Measurements from ENCODE around the gene REXO5. TPM values are rescaled to one million over a fixed set of nuclear protein-coding genes. Genes with fewer than 3 reads are reported as not detected.

Gene REXO5
- total and polyA plus RNA-seq, 4 donors, result 0.88 to 3.0 (median 1.6) TPM

DNA sequence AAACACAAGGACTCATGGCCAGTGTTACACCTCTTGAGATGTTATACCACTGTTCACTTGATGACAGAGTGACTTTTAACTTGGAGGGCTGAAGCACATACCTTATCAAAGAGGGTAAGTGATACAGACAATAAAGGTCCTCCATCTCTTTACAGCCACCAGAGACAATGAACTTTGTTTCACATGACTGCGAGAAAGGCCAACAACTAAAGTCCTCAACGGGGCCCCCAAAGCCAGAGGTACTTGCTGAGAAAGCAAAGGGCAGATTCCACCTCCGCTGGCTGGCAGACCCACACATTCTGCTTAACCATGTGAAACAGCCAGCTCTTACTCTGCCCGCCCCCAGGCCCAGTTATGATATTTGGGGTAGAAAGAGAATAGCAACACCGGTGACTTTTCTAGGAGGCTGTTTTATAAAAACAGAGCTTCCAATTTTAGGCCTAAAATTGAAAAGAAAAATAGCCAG is 72.4 kb downstream of the REXO5 start:
- ATAC-seq (ENCODE audit: low FRiP score) (no peak), DNase-seq (no peak)
- H3K27me3 ChIP-seq (ENCODE audit: control insufficient read depth in 1 of 2, insufficient read depth in 2 of 2, low read length in 1 of 2), result no peaks in the 10 kb centered on the region
- H3K4me1 ChIP-seq (ENCODE audit: control insufficient read depth in 1 of 2, insufficient read depth in 2 of 2, low read length in 2 of 2), result peaks cover 8 to 17% of the 10 kb centered on the region in 2 donors
- H3K9me3 ChIP-seq (ENCODE audit: control insufficient read depth, low read length), result no peaks in the 10 kb centered on the region
- H3K27ac ChIP-seq (ENCODE audit: low read depth in 1 of 2, low read length in 2 of 2), result peak overlapping the region; percentile 85 to 95
- H3K36me3 ChIP-seq (ENCODE audit: control insufficient read depth in 1 of 2, insufficient read depth in 2 of 2, low read length in 1 of 2), result no peaks in the 10 kb centered on the region
- intact Hi-C loops (cut with DNase I), result no loop called here
- no peak overlapping the region for H3K4me3 ChIP-seq (ENCODE audit: low read length in 2 of 2)
- 17 to 24% methylated on average over 5 of the region's 5 CpGs for WGBS, 2 donors

DNA sequence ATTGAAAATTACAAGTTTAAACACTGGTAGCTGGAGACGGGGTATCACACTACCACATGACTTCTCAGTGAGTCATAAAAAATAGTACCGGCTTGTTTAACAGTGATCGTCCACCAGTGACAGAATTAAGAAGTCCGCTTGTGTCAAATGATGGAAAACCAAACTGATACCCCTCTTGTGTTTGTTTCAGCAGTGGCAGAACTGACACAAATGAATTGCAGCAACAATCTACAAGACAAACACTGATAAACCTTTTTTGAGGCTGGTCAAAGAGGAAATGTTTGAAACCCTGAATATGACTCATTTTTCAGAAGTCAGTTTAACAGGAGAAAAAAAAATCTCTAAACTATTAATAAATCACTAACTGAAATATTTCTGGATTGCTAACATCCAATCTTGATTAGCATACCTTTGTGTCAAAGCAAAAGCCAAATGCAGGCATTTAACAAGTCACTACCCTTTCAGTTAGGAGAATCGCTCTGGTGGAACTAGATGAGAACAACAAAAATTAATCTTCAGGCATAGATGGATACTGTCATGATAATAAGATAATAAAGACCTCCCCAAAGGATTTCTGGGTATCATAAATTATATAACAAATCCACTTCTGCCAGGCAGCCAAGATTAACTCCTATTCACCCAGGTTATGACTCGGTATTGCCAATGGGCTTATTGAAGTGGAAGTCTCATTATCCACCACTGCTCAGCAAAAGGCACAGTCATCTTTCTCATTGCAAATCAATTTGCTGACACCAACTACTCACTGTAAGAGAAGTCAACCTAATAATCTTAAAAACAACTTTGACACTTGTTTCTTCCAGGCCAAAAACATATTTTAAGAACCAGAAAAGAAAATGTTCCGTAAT is 73.1 kb downstream of the REXO5 start:
- intact Hi-C loops (cut with DNase I), result no loop called here
- no peaks in the 10 kb centered on the region for H3K36me3 ChIP-seq (ENCODE audit: control insufficient read depth in 1 of 2, insufficient read depth in 2 of 2, low read length in 1 of 2)
- WGBS, 2 donors, result 8% methylated on average over 7 of the region's 7 CpGs
- peaks cover 6 to 15% of the 10 kb centered on the region in 2 donors for H3K4me1 ChIP-seq (ENCODE audit: control insufficient read depth in 1 of 2, insufficient read depth in 2 of 2, low read length in 2 of 2)
- ATAC-seq (ENCODE audit: low FRiP score) (peak; percentile 72), DNase-seq (no peak)
- H3K9me3 ChIP-seq (ENCODE audit: control insufficient read depth, low read length), result no peaks in the 10 kb centered on the region
- no peaks in the 10 kb centered on the region for H3K27me3 ChIP-seq (ENCODE audit: control insufficient read depth in 1 of 2, insufficient read depth in 2 of 2, low read length in 1 of 2)
- H3K27ac ChIP-seq (ENCODE audit: low read depth in 1 of 2, low read length in 2 of 2), result peak overlapping the region; percentile 86 to 95
- peak overlapping the region in 1 of 2 donors; percentile 26 for H3K4me3 ChIP-seq (ENCODE audit: low read length in 2 of 2)

DNA sequence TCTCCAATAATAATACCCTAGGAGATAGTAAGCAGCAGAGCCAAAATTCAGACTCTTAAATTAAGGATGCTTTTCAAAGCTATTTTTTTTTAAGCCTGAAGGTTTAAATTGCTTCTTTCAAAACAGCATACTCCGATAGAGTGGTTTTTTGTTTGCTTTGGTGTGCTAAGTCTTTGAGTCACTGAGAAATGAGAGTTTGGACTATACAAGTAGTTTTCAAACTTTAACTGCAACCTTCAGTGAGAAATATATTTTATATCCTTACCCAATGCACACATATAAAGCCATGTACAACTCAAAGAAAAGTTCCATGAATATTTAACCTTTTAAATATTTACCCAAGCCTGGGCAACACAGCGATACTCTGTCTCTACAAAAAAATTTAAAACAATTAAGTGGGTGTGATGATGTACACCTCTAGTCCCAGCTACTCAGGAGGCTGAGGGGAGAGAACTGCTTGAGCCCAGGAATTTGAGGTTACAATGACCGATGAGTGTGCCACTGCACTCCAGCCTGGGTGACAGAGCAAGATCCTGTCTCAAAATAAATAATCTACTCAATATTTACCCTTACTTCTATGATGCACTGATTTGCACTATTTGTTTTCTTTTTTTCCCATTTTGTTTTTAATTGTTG is 74.7 kb downstream of the REXO5 start:
- 14 to 17% methylated on average over 3 of the region's 3 CpGs for WGBS, 2 donors
- no peak for ATAC-seq (ENCODE audit: low FRiP score)
- Histone ChIP-seq H3K27me3 (ENCODE audit: control insufficient read depth in 1 of 2, insufficient read depth in 2 of 2, low read length in 1 of 2) (no peaks in the 10 kb centered on the region), H3K36me3 (ENCODE audit: control insufficient read depth in 1 of 2, insufficient read depth in 2 of 2, low read length in 1 of 2) (no peaks in the 10 kb centered on the region), H3K4me3 (ENCODE audit: low read length in 2 of 2) (no peak overlapping the region), H3K9me3 (ENCODE audit: control insufficient read depth, low read length) (no peaks in the 10 kb centered on the region), H3K4me1 (ENCODE audit: control insufficient read depth in 1 of 2, insufficient read depth in 2 of 2, low read length in 2 of 2) (peaks cover 6 to 14% of the 10 kb centered on the region in 2 donors), H3K27ac (ENCODE audit: low read depth in 1 of 2, low read length in 2 of 2) (peak overlapping the region in 1 of 2 donors; percentile 54)
- DNase-seq, result no peak
- intact Hi-C loops (cut with DNase I), result no loop called here

DNA sequence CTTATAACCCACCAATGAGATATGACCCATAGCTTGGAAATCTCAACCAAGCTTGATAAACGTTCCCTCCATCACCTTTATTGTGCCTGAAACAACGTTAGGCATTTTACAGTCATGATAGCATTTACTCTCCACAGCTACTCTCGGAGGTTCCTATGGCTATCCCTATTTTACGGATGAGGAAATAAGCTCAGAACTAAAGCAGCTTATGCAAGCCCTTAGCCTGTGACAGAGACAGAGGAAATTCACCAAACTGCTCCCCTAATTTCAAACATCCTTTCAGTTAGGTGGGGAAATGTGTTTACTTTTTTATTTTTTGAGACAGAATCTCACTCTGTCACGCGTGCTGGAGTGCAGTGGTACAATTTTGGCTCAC is 75.2 kb downstream of the REXO5 start:
- H3K27me3 ChIP-seq (ENCODE audit: control insufficient read depth in 1 of 2, insufficient read depth in 2 of 2, low read length in 1 of 2), result no peaks in the 10 kb centered on the region
- peaks cover 6 to 14% of the 10 kb centered on the region in 2 donors for H3K4me1 ChIP-seq (ENCODE audit: control insufficient read depth in 1 of 2, insufficient read depth in 2 of 2, low read length in 2 of 2)
- no peak overlapping the region for H3K4me3 ChIP-seq (ENCODE audit: low read length in 2 of 2)
- no peak for ATAC-seq (ENCODE audit: low FRiP score)
- 66 to 67% methylated on average over 6 of the region's 6 CpGs for WGBS, 2 donors
- H3K27ac ChIP-seq (ENCODE audit: low read depth in 1 of 2, low read length in 2 of 2), result peak overlapping the region in 1 of 2 donors; percentile 54
- H3K9me3 ChIP-seq (ENCODE audit: control insufficient read depth, low read length), result no peaks in the 10 kb centered on the region
- no peak for DNase-seq
- intact Hi-C loops (cut with DNase I), result no loop called here
- no peaks in the 10 kb centered on the region for H3K36me3 ChIP-seq (ENCODE audit: control insufficient read depth in 1 of 2, insufficient read depth in 2 of 2, low read length in 1 of 2)

DNA sequence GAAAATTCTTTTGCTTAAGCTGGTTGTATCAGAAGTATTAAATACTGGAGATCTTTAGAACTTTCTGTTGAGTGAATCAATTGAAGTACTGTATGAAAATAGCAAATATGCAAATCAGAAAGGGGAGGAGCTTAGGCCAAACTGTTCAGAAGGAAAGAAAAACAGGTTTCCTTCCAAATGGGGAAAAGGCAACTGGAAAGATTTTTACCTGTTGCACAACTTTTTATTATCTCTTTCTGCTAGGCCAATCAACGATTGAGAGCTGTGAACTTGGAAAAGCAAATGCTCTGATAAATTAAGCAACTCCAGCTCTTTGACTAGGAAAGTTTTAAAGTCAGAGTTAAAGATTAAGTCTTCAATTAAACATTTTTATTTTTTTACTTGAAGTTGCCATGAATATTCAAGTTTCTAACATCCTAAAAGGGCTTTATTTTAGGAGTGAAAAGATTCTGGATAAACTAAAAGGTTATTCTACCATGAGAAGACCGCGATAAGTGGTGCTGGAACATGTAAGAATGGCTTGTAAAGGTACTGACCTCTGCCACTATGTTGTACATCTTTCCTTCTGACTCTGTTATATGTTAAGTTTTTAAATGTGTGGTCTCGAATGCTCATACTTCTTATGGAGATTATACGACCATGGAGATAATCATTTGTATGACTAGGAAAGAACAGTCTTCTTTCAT is 77.4 kb downstream of the REXO5 start:
- peaks cover 2 to 20% of the 10 kb centered on the region in 2 donors for H3K4me1 ChIP-seq (ENCODE audit: control insufficient read depth in 1 of 2, insufficient read depth in 2 of 2, low read length in 2 of 2)
- no peak for DNase-seq
- 74 to 75% methylated on average over 5 of the region's 5 CpGs for WGBS, 2 donors
- H3K9me3 ChIP-seq (ENCODE audit: control insufficient read depth, low read length), result no peaks in the 10 kb centered on the region
- intact Hi-C loops (cut with DNase I), result no loop called here
- no peak overlapping the region for H3K4me3 ChIP-seq (ENCODE audit: low read length in 2 of 2)
- ATAC-seq (ENCODE audit: low FRiP score), result no peak
- H3K27me3 ChIP-seq (ENCODE audit: control insufficient read depth in 1 of 2, insufficient read depth in 2 of 2, low read length in 1 of 2), result no peaks in the 10 kb centered on the region
- H3K36me3 ChIP-seq (ENCODE audit: control insufficient read depth in 1 of 2, insufficient read depth in 2 of 2, low read length in 1 of 2), result no peaks in the 10 kb centered on the region
- no peak overlapping the region for H3K27ac ChIP-seq (ENCODE audit: low read depth in 1 of 2, low read length in 2 of 2)

DNA sequence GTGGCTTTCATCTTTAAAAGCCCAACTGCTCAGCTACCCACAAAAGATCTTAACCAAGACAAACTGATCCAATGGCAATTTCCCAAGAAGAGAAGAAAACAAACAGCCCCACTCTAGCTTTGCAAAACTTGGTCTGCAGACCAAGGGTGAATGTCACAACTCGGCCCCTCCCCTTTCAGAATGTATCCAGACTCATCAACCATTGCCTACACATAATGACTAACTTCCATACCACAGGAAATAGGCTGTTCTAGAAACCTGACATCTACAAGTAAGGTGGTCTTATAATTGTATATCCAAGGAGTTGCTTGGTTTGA is 77.9 kb downstream of the REXO5 start:
- Histone ChIP-seq H3K4me1 (ENCODE audit: control insufficient read depth in 1 of 2, insufficient read depth in 2 of 2, low read length in 2 of 2) (peaks cover 2 to 18% of the 10 kb centered on the region in 2 donors), H3K4me3 (ENCODE audit: low read length in 2 of 2) (no peak overlapping the region), H3K27me3 (ENCODE audit: control insufficient read depth in 1 of 2, insufficient read depth in 2 of 2, low read length in 1 of 2) (no peaks in the 10 kb centered on the region), H3K9me3 (ENCODE audit: control insufficient read depth, low read length) (no peaks in the 10 kb centered on the region), H3K27ac (ENCODE audit: low read depth in 1 of 2, low read length in 2 of 2) (no peak overlapping the region), H3K36me3 (ENCODE audit: control insufficient read depth in 1 of 2, insufficient read depth in 2 of 2, low read length in 1 of 2) (no peaks in the 10 kb centered on the region)
- WGBS, 2 donors, result 78 to 80% methylated on average over 1 of the region's 1 CpG
- intact Hi-C loops (cut with DNase I), result no loop called here
- ATAC-seq (ENCODE audit: low FRiP score) (no peak), DNase-seq (no peak)

DNA sequence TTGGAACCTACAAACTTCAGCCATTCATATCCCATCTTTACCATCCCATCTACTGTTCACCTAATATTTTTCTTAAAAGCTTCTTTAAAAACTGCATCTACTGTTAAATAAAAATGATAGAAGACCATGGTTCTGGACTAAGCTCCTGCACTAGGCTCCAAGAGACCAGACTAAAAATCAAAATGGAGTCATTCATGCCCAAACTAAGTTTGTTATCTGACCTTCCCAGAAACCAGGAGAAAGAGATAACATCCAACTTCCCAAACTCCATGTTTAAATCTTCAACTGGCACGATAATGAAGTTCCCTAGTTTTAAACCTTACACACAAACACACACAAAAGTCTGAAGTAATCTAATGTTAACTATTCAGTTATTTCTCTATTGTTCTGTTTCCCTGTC is 80.0 kb downstream of the REXO5 start:
- intact Hi-C loops (cut with DNase I), result no loop called here
- Histone ChIP-seq H3K27ac (ENCODE audit: low read depth in 1 of 2, low read length in 2 of 2) (no peak overlapping the region), H3K36me3 (ENCODE audit: control insufficient read depth in 1 of 2, insufficient read depth in 2 of 2, low read length in 1 of 2) (peaks cover 2% of the 10 kb centered on the region in 2 donors), H3K4me3 (ENCODE audit: low read length in 2 of 2) (no peak overlapping the region), H3K27me3 (ENCODE audit: control insufficient read depth in 1 of 2, insufficient read depth in 2 of 2, low read length in 1 of 2) (no peaks in the 10 kb centered on the region), H3K4me1 (ENCODE audit: control insufficient read depth in 1 of 2, insufficient read depth in 2 of 2, low read length in 2 of 2) (peaks cover 6 to 16% of the 10 kb centered on the region in 2 donors), H3K9me3 (ENCODE audit: control insufficient read depth, low read length) (no peaks in the 10 kb centered on the region)
- no peak for ATAC-seq (ENCODE audit: low FRiP score)
- WGBS, 2 donors, result 0 to 1% methylated on average over 1 of the region's 1 CpG
- DNase-seq, result no peak

DNA sequence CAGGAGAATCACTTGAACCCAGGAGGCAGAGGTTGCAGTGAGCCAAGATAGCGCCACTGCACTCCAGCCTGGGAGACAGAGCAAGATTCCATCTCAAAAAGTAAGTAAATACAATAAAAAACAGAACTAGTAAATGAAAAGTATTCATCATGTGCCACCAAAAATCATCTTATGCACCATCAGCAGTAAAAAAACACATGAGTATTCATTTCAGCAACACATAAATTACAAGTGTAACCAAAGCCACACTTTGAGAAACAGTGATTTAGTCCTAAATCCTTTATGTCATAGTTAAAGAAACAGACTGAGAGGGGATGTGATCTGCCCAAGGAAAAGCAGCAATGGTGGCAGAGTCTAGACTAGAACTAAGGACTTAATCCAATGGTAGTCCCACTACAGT is 80.9 kb downstream of the REXO5 start:
- H3K4me3 ChIP-seq (ENCODE audit: low read length in 2 of 2), result no peak overlapping the region
- DNase-seq (no peak), ATAC-seq (ENCODE audit: low FRiP score) (no peak)
- peak overlapping the region in 1 of 2 donors; percentile 28 for H3K27ac ChIP-seq (ENCODE audit: low read depth in 1 of 2, low read length in 2 of 2)
- peaks cover 5 to 22% of the 10 kb centered on the region in 2 donors for H3K4me1 ChIP-seq (ENCODE audit: control insufficient read depth in 1 of 2, insufficient read depth in 2 of 2, low read length in 2 of 2)
- 94 to 95% methylated on average over 1 of the region's 1 CpG for WGBS, 2 donors
- peaks cover 2 to 3% of the 10 kb centered on the region in 2 donors for H3K36me3 ChIP-seq (ENCODE audit: control insufficient read depth in 1 of 2, insufficient read depth in 2 of 2, low read length in 1 of 2)
- no peaks in the 10 kb centered on the region for H3K27me3 ChIP-seq (ENCODE audit: control insufficient read depth in 1 of 2, insufficient read depth in 2 of 2, low read length in 1 of 2)
- H3K9me3 ChIP-seq (ENCODE audit: control insufficient read depth, low read length), result no peaks in the 10 kb centered on the region
- intact Hi-C loops (cut with DNase I), result no loop called here
